Loucy (cell line): ENCODE results near the gene GUCY1A1.

Experiments
- H2AFZ ChIP-seq: fragments of 200-600 bp; sonication (generic); 2 replicates; pipeline ENCODE4 v1.6.0; 2016; ENCODE audit warnings: antibody characterized with exemption, mild to moderate bottlenecking, low read length, moderate library complexity
- H3F3A ChIP-seq: fragments of 200-600 bp; 2 replicates; pipeline ENCODE4 v1.6.0; 2016; ENCODE audit warnings: antibody characterized with exemption, low read depth, mild to moderate bottlenecking
- H3K27me3 ChIP-seq: fragments of 200-600 bp; sonication (generic); 2 replicates; pipeline ENCODE4 v1.6.1; 2014; ENCODE audit warnings: low read length, mild to moderate bottlenecking; ENCODE audit not compliant: insufficient read depth, poor library complexity, severe bottlenecking
- H3K36me3 ChIP-seq: fragments of 200-600 bp; sonication (generic); 2 replicates; pipeline ENCODE4 v1.6.1; 2016; ENCODE audit warnings: low read length; ENCODE audit not compliant: insufficient read depth
- H3K4me1 ChIP-seq: fragments of 200-600 bp; sonication (generic); 2 replicates; pipeline ENCODE4 v1.5.1; 2014; ENCODE audit warnings: low read length, mild to moderate bottlenecking; ENCODE audit not compliant: insufficient read depth, poor library complexity, severe bottlenecking
- H3K4me2 ChIP-seq: fragments of 200-600 bp; sonication (generic); 2 replicates; pipeline ENCODE4 v1.6.0; 2014; ENCODE audit warnings: antibody characterized with exemption, low read length, low read depth, mild to moderate bottlenecking; ENCODE audit not compliant: poor library complexity, severe bottlenecking
- H3K4me3 ChIP-seq: fragments of 200-600 bp; sonication (generic); 2 replicates; pipeline ENCODE4 v1.5.1; 2014; ENCODE audit warnings: low read length, mild to moderate bottlenecking, mixed read lengths; ENCODE audit not compliant: poor library complexity, severe bottlenecking
- H3K79me2 ChIP-seq: fragments of 200-600 bp; sonication (generic); 2 replicates; pipeline ENCODE4 v1.6.1; 2014; ENCODE audit warnings: low read length; ENCODE audit not compliant: insufficient read depth
- H3K9ac ChIP-seq: fragments of 200-600 bp; sonication (generic); 2 replicates; pipeline ENCODE4 v1.6.0; 2014; ENCODE audit warnings: mild to moderate bottlenecking, low read depth, low read length, moderate library complexity; ENCODE audit not compliant: poor library complexity, severe bottlenecking
- H3K9me2 ChIP-seq: fragments of 200-600 bp; sonication (generic); replicated peaks from 2 replicates; pipeline ENCODE4 v1.6.1; 2016; ENCODE audit warnings: low read depth, low read length, mixed read lengths
- H3K9me3 ChIP-seq: fragments of 200-600 bp; sonication (generic); 2 replicates; pipeline ENCODE4 v1.6.1; 2014; ENCODE audit warnings: mild to moderate bottlenecking, antibody characterized with exemption, low read length, low read depth; ENCODE audit not compliant: insufficient read depth
- H4K20me1 ChIP-seq: fragments of 200-600 bp; sonication (generic); 2 replicates; pipeline ENCODE4 v1.6.0; 2014; ENCODE audit warnings: antibody characterized with exemption, low read length, mild to moderate bottlenecking; ENCODE audit not compliant: insufficient read depth, poor library complexity, severe bottlenecking
- EZH2phosphoT487 ChIP-seq: fragments of 200-600 bp; IDR thresholded peaks from 2 replicates; pipeline ENCODE4 v1.6.1; 2018; ENCODE audit warnings: antibody characterized with exemption, mild to moderate bottlenecking, moderate library complexity, borderline replicate concordance
- TF ChIP-seq, protein P1 (sequence below): fragments of 200-600 bp; sonication (generic); conservative IDR thresholded peaks from 2 replicates; pipeline ENCODE4 v1.5.1; 2014; ENCODE audit warnings: mild to moderate bottlenecking, antibody characterized with exemption, low read length

The GUCY1A1 gene

DNA sequence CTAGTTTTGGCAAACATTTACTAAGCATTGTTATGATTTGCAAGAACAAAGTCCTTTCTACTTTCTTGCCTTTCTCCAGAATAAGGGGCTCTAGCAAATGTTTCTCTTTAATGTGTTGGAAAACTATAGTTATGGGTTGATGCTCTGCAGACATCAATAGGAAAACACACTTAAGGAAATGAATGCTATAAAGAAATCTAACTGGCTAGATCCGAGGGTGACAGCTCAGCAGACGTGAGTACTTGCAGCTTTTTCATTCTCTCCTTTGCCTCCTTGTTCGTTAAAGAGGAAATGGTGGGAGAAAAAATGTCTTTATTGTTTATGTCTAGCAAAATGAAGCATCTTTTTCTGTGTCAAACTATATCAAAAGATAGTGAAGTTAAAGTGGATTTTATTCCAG lies 98.5 kb downstream of the GUCY1A1 start:
- TF ChIP-seq EZH2phosphoT487: no peak
- TF ChIP-seq, protein P1, sequence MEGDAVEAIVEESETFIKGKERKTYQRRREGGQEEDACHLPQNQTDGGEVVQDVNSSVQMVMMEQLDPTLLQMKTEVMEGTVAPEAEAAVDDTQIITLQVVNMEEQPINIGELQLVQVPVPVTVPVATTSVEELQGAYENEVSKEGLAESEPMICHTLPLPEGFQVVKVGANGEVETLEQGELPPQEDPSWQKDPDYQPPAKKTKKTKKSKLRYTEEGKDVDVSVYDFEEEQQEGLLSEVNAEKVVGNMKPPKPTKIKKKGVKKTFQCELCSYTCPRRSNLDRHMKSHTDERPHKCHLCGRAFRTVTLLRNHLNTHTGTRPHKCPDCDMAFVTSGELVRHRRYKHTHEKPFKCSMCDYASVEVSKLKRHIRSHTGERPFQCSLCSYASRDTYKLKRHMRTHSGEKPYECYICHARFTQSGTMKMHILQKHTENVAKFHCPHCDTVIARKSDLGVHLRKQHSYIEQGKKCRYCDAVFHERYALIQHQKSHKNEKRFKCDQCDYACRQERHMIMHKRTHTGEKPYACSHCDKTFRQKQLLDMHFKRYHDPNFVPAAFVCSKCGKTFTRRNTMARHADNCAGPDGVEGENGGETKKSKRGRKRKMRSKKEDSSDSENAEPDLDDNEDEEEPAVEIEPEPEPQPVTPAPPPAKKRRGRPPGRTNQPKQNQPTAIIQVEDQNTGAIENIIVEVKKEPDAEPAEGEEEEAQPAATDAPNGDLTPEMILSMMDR: no peak
- Histone ChIP-seq H3K27me3 (no peaks in the 10 kb centered on the region), H3K4me1 (peaks cover 8% of the 10 kb centered on the region), H3K4me3 (no peak overlapping the region), H4K20me1 (no peaks in the 10 kb centered on the region), H3K9ac (no peak overlapping the region), H3K4me2 (no peak overlapping the region), H3K36me3 (no peaks in the 10 kb centered on the region), H2AFZ (no peak overlapping the region), H3K9me2 (no peaks in the 10 kb centered on the region), H3K79me2 (peaks cover 7% of the 10 kb centered on the region), H3F3A (no peaks in the 10 kb centered on the region), H3K9me3 (no peaks in the 10 kb centered on the region)

- H3K9ac ChIP-seq: no peak overlapping the region
- H3K9me2 ChIP-seq: no peaks in the 10 kb centered on the region
- no peaks in the 10 kb centered on the region for H3K79me2 ChIP-seq
- no peaks in the 10 kb centered on the region for H3F3A ChIP-seq
- H3K36me3 ChIP-seq: no peaks in the 10 kb centered on the region
- no peaks in the 10 kb centered on the region for H3K27me3 ChIP-seq
- H3K9me3 ChIP-seq: no peaks in the 10 kb centered on the region
- H3K4me2 ChIP-seq: no peak overlapping the region
- no peak overlapping the region for H2AFZ ChIP-seq
- H4K20me1 ChIP-seq: no peaks in the 10 kb centered on the region
- H3K4me3 ChIP-seq: no peak overlapping the region
- peaks cover 8% of the 10 kb centered on the region for H3K4me1 ChIP-seq
- TF ChIP-seq, protein P1: no peak
- TF ChIP-seq EZH2phosphoT487: no peak
Measured at GRCh38 chr4:155766622-155767021, 100.0 kb downstream of the GUCY1A1 start.

DNA sequence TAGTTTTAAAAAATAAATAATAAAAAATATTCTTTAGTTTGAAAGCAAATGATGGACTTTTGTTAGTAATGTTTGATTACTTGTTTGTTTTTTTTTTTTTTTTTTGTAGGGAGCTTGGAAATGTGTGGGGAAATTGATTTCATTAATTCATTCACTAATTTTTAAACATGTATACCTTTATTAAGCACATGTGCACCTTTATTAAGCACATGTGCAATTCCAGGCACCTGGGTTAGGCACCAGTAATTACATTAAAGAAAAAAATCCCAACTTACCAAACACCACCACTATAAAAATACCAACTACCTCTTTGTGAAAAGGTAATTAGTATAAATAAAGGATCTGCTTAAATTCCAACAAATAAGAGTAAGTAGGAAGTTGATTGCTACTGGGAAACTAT lies 101.7 kb downstream of the GUCY1A1 start:
- no peak overlapping the region for H3K9ac ChIP-seq
- no peaks in the 10 kb centered on the region for H3K27me3 ChIP-seq
- H2AFZ ChIP-seq: no peak overlapping the region
- H3K4me2 ChIP-seq: no peak overlapping the region
- no peaks in the 10 kb centered on the region for H3K36me3 ChIP-seq
- no peak for TF ChIP-seq EZH2phosphoT487
- no peaks in the 10 kb centered on the region for H4K20me1 ChIP-seq
- peaks cover 8% of the 10 kb centered on the region for H3K4me1 ChIP-seq
- H3K4me3 ChIP-seq: no peak overlapping the region
- no peaks in the 10 kb centered on the region for H3F3A ChIP-seq
- H3K9me2 ChIP-seq: no peaks in the 10 kb centered on the region
- H3K79me2 ChIP-seq: no peaks in the 10 kb centered on the region
- H3K9me3 ChIP-seq: no peaks in the 10 kb centered on the region

- TF ChIP-seq EZH2phosphoT487: no peak
- TF ChIP-seq, protein P1: no peak
- H3K79me2 ChIP-seq: no peaks in the 10 kb centered on the region
- no peaks in the 10 kb centered on the region for H3F3A ChIP-seq
- H3K9ac ChIP-seq: no peak overlapping the region
- no peak overlapping the region for H3K4me2 ChIP-seq
- H3K9me2 ChIP-seq: no peaks in the 10 kb centered on the region
- no peaks in the 10 kb centered on the region for H3K27me3 ChIP-seq
- H3K9me3 ChIP-seq: no peaks in the 10 kb centered on the region
- no peaks in the 10 kb centered on the region for H3K36me3 ChIP-seq
- no peak overlapping the region for H3K4me3 ChIP-seq
- no peaks in the 10 kb centered on the region for H4K20me1 ChIP-seq
- H2AFZ ChIP-seq: no peak overlapping the region
- H3K4me1 ChIP-seq: peaks cover 8% of the 10 kb centered on the region
Measured at GRCh38 chr4:155769090-155769489, 102.4 kb downstream of the GUCY1A1 start.
